B cell (primary cell): ENCODE results near the gene S1PR5.

Source experiments
- CTCF ChIP-seq: fragments of 200-600 bp; IDR thresholded peaks from one replicate; pipeline ENCODE4 v1.8.0; 2022; ENCODE audit warnings: antibody characterized with exemption, mild to moderate bottlenecking
- EZH2 ChIP-seq: IDR thresholded peaks from 2 replicates; pipeline ENCODE4 v1.6.1; 2012; ENCODE audit warnings: borderline replicate concordance, low read depth, mild to moderate bottlenecking, moderate library complexity, low read length; ENCODE audit not compliant: insufficient read depth, poor library complexity, severe bottlenecking

DNA sequence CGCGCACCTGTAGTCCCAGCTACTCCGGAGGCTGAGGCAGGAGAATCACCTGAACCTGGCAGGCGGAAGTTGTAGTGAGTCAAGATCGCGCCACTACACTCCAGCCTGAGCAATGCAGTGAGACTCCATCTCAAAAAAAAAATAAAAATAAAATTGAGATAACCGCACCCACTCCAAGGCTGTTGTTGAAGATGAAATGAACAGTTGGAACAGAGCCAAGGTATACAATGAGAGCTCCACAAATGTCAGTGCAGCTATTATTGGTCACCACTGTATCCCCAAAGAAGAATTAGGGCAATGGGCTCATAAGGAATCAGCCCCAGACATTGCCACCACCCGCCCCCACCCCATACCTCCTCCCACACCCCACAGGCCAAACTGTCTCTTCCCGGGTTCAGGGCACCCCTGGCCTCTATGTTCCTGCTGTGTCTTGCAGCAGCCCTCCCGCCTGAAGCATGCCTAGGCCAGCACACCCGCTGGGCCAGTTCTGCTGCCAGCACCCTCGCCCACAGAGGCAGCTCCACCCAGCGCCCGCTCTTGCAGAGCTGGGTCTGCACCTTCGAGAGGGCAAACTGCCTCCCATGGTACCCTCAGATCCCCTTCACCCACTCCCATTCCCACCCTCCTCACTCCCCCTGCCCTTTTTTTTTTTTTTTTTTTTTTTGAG is 3.5 kb upstream of the S1PR5 start:
- no peak for TF ChIP-seq CTCF
- TF ChIP-seq EZH2: no peak
